ENCODE measurements around the gene TEX22. TPM values are rescaled to one million over a fixed set of nuclear protein-coding genes. Genes with fewer than 3 reads are reported as not detected.

Gene TEX22
- total RNA-seq, 1 experiment from 2014 or later: 0.29 TPM

DNA sequence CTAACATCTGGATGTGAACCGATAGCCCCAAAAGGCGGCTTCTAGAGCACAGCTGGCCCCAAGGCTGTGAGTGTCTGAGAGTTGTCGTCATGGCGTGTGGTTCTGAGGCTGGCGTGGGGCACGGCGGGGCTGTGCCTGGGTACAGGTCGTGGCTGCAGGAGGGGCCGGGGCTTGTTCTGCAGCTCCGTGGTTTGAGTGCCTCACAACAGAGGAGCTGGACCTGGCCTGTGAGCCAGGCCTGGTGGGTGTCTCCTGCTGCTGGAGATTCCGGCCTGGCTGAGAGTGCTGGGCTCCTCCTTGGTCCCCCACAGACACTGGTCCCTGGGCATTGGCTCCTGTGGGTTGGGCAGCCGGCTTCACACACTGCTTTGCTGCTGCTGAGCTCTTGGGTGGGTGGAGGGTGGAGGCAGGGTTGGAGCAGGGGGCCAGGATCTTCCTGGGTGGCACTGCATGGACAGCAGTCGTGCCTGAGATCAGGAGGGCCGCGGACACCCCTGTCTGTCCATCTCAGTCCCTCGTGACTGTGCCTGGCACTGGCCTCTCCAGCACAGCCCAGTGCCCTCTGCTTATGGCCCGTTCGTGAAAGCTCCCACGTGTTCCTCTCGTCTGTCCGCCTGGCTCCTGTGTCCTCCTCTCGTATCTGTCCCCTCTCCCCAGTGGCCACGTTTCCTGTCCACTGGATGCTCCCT, 31.8 kb upstream of the TEX22 start:
- H2AFZ ChIP-seq (ENCODE audit: low read length): no peak overlapping the region
- no peak overlapping the region for H3K9ac ChIP-seq (ENCODE audit: low read length)
- no peak overlapping the region for H3K27ac ChIP-seq (ENCODE audit: low read length)
- POLR2A ChIA-PET (ENCODE audit: unreplicated experiment): no interaction called here
- intact Hi-C loops (cut with micrococcal nuclease): no loop called here
- no peaks in the 10 kb centered on the region for H3K79me2 ChIP-seq (ENCODE audit: low read length)
- TF ChIP-seq EZH2phosphoT487 (IDR thresholded peaks at IDR 0.05; ENCODE audit: borderline replicate concordance, low read length) (no peak), EZH2 (IDR thresholded peaks at IDR 0.05; ENCODE audit: low read length, unreplicated experiment) (no peak)
- TF ChIP-seq, protein P1, sequence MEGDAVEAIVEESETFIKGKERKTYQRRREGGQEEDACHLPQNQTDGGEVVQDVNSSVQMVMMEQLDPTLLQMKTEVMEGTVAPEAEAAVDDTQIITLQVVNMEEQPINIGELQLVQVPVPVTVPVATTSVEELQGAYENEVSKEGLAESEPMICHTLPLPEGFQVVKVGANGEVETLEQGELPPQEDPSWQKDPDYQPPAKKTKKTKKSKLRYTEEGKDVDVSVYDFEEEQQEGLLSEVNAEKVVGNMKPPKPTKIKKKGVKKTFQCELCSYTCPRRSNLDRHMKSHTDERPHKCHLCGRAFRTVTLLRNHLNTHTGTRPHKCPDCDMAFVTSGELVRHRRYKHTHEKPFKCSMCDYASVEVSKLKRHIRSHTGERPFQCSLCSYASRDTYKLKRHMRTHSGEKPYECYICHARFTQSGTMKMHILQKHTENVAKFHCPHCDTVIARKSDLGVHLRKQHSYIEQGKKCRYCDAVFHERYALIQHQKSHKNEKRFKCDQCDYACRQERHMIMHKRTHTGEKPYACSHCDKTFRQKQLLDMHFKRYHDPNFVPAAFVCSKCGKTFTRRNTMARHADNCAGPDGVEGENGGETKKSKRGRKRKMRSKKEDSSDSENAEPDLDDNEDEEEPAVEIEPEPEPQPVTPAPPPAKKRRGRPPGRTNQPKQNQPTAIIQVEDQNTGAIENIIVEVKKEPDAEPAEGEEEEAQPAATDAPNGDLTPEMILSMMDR (conservative IDR thresholded peaks at IDR 0.05; ENCODE audit: low read depth, low read length): no peak
- H3K36me3 ChIP-seq (ENCODE audit: low read depth, low read length): no peaks in the 10 kb centered on the region
- no peaks in the 10 kb centered on the region for H3K4me1 ChIP-seq (ENCODE audit: insufficient read depth, low read length)
- no peak overlapping the region for H3K4me3 ChIP-seq (ENCODE audit: low read length)
- H3K27me3 ChIP-seq (ENCODE audit: low read length): no peaks in the 10 kb centered on the region
- no peak overlapping the region for H3K4me2 ChIP-seq (ENCODE audit: low read length)
- ATAC-seq (no peak), DNase-seq (no peak)
- no TSS peak for BruUV-seq (replicated peaks)
- H3K9me3 ChIP-seq (ENCODE audit: low read length): no peaks in the 10 kb centered on the region
- H3K9me2 ChIP-seq (replicated peaks; ENCODE audit: low read length): no peaks in the 10 kb centered on the region
- H4K20me1 ChIP-seq (ENCODE audit: low read length): no peaks in the 10 kb centered on the region
- H3F3A ChIP-seq (ENCODE audit: low read length, unreplicated experiment): no peaks in the 10 kb centered on the region
- CTCF ChIA-PET: no interaction called here

DNA sequence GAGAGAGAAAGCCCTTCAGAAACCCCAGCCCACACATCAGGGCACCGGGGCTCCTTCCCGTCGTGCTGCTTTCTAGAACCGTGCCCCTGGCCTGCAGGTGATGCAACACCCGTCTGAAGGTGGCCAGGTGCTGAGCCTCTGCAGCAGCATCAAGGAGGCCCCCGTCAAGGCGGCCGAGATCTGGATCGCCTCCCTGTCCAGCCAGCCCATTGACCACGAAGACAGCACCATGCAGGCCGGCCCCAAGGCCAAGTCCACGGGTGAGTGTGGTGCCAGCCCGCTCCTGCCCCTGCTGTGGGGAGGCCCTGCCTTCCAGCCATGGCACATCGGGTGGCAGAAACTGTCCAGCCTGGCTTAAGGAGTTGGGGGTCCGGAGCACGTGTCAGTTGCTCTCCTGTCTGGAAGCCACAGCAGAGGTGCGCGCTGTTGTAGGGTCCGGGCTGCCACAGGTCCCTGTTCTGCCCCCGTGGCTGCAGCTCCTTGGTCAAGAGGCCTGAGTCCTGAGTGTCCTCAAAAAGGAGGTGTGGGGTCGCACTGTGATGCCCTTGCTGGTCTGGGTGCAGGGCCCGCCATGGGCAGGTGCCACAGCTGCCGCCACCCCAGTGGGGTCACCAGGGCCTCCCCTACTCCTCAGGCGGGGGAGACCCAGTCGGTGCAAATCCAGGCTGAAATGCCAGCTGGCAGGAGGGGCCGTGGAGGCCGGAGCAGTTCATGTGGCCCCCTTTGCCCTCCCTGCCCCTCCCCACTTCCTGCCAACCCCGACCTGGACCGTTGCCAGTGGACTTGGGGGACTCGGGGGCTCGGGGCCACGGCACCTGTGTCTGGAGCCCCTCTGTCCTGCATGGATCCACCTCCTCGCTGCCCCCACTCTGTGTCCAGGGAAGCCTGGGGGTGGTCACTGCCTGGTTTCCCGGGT, 31.0 kb upstream of the TEX22 start:
- CTCF ChIA-PET: no interaction called here
- BruUV-seq (replicated peaks): no TSS peak
- no peaks in the 10 kb centered on the region for H3K27me3 ChIP-seq (ENCODE audit: low read length)

DNA sequence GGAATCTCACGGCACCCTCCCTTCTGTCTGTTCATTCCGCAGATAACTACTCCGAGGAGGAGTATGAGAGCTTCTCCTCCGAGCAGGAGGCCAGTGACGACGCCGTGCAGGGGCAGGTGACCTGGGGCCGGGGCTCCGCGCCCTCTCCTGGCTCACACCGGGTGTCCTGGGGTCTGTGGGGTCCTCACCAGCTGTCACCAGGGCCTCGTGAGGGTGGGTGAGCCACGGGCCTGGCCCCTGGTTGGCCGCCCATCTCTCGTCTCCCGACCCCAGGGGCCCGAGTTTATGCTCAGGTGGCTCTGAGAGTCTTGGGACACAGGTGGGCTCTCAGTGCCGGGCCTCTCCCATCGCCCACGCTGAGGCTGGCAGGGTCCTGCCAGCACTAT, 30.3 kb upstream of the TEX22 start:
- H3K4me1 ChIP-seq (ENCODE audit: insufficient read depth, low read length): no peaks in the 10 kb centered on the region
- no peaks in the 10 kb centered on the region for H3K27me3 ChIP-seq (ENCODE audit: low read length)
- ChIA-PET POLR2A (ENCODE audit: unreplicated experiment) (no interaction called here), CTCF (no interaction called here)
- H3K9me3 ChIP-seq (ENCODE audit: low read length): no peaks in the 10 kb centered on the region
- H3F3A ChIP-seq (ENCODE audit: low read length, unreplicated experiment): no peaks in the 10 kb centered on the region
- no peak overlapping the region for H3K9ac ChIP-seq (ENCODE audit: low read length)
- H3K4me3 ChIP-seq (ENCODE audit: low read length): no peak overlapping the region
- DNase-seq (no peak), ATAC-seq (no peak)
- no peaks in the 10 kb centered on the region for H3K36me3 ChIP-seq (ENCODE audit: low read depth, low read length)
- no TSS peak for BruUV-seq (replicated peaks)
- no peaks in the 10 kb centered on the region for H4K20me1 ChIP-seq (ENCODE audit: low read length)
- H3K27ac ChIP-seq (ENCODE audit: low read length): no peak overlapping the region
- intact Hi-C loops (cut with micrococcal nuclease): no loop called here
- H3K79me2 ChIP-seq (ENCODE audit: low read length): no peaks in the 10 kb centered on the region
- H2AFZ ChIP-seq (ENCODE audit: low read length): no peak overlapping the region
- H3K9me2 ChIP-seq (replicated peaks; ENCODE audit: low read length): no peaks in the 10 kb centered on the region
- TF ChIP-seq EZH2 (IDR thresholded peaks at IDR 0.05; ENCODE audit: low read length, unreplicated experiment) (no peak), EZH2phosphoT487 (IDR thresholded peaks at IDR 0.05; ENCODE audit: borderline replicate concordance, low read length) (no peak)
- TF ChIP-seq, protein P1 (conservative IDR thresholded peaks at IDR 0.05; ENCODE audit: low read depth, low read length): no peak
- no peak overlapping the region for H3K4me2 ChIP-seq (ENCODE audit: low read length)

More for the DNA sequence above, 31.0 kb upstream of the TEX22 start:
- Histone ChIP-seq H2AFZ (ENCODE audit: low read length) (no peak overlapping the region), H3K4me2 (ENCODE audit: low read length) (no peak overlapping the region), H3K79me2 (ENCODE audit: low read length) (no peaks in the 10 kb centered on the region), H3K4me3 (ENCODE audit: low read length) (no peak overlapping the region), H3K27ac (ENCODE audit: low read length) (no peak overlapping the region), H4K20me1 (ENCODE audit: low read length) (no peaks in the 10 kb centered on the region), H3K36me3 (ENCODE audit: low read depth, low read length) (no peaks in the 10 kb centered on the region), H3K9ac (ENCODE audit: low read length) (no peak overlapping the region), H3K9me2 (replicated peaks; ENCODE audit: low read length) (no peaks in the 10 kb centered on the region), H3F3A (ENCODE audit: low read length, unreplicated experiment) (no peaks in the 10 kb centered on the region), H3K9me3 (ENCODE audit: low read length) (no peaks in the 10 kb centered on the region), H3K4me1 (ENCODE audit: insufficient read depth, low read length) (no peaks in the 10 kb centered on the region)
- TF ChIP-seq EZH2 (IDR thresholded peaks at IDR 0.05; ENCODE audit: low read length, unreplicated experiment): no peak
- intact Hi-C loops (cut with micrococcal nuclease): no loop called here
- POLR2A ChIA-PET (ENCODE audit: unreplicated experiment): no interaction called here
- DNase-seq: no peak
- ATAC-seq: no peak
